Measurements from ENCODE around the gene CDC42SE2. TPM values are rescaled to one million over a fixed set of nuclear protein-coding genes. Genes with fewer than 3 reads are reported as not detected.

CDC42SE2 gene
- total RNA-seq, 2 donors from 2014 or later: 51.0 to 63.5 TPM

DNA sequence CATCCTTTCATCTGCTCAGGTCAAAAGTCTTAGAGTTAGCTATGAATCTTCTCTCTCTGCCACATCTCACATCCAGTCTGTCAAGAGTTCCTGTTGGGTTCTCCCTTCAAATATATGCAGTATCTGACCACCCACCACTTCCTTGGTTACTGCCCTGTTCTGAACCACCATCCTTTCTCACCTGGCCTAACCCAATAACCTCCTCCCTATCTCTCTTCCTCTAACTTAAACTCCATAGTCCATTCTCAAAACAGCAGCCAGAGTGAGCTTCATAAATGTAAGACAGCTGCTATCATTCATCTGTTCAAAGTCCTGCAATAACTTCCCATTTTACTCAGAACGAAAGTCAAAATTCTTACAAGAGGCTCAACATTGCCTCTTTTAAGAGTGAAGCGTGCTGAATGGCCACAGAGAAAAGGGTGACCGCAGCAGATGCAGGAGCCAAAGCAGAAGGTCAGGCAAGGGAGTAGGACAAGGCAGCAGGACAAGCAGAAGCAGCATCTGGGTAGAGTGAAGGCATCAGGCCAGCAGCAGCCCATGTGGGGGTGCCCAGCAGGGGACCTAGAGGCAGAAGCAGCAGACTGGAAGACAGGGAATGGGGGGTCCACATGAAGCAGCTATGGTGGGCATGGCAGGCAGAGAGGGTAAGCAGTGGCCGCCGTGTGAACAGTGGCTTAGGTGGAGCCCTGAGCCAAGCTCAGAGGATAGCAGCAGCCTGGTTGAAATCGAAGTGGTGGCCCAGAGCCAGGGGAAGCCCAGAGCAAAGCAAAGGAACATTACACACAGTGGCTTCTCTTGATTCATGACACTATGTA, 39.3 kb upstream of the CDC42SE2 start:
- WGBS: 75% methylated on average over 6 of the region's 6 CpGs

DNA sequence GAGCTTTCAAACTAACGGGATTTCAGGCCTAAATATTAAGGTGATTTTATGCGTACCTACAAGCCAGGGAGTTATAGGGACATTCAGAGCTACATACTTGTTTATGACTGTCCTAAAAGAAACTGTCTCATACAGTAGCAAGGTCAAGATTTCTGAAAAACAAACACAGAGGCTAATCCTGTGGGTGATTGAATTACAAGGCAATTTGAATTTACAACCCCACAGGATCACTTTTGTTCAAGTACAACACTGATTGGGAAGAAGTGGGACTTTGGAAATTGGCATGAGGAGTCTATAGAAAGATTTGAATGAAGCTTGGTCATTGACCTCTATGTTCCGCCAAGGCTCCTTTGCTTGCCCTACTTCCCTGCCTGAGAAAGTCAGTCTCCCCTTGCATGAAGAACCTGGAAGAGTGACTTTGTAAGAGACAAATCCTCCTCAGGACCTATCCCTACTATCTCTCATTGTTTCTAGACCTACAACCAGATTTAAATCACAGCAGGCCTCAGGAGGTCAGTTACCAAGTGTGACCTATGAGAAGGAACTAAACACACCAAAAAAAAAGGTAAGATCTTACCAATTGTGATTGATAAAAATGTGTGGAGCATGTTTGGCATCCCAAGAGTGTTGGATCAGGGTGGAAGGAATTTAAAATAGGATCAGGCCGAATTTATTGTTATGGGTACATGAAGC, 38.4 kb upstream of the CDC42SE2 start:
- Histone ChIP-seq H3K4me1 (replicated peaks) (no peaks in the 10 kb centered on the region), H3K27ac (no peak overlapping the region), H3K27me3 (replicated peaks; ENCODE audit: insufficient read depth) (no peaks in the 10 kb centered on the region), H3K9me3 (no peaks in the 10 kb centered on the region), H3K4me3 (no peak overlapping the region), H3K36me3 (no peaks in the 10 kb centered on the region)
- no peak for DNase-seq (ENCODE audit: low spot score)
- WGBS: 75% methylated on average over 4 of the region's 4 CpGs
- intact Hi-C loops (cut with DNase I): no loop called here
- TF ChIP-seq POLR2AphosphoS5 (IDR thresholded peaks at IDR 0.05) (no peak), POLR2A (IDR thresholded peaks at IDR 0.05) (no peak)
- TF ChIP-seq, protein P1, sequence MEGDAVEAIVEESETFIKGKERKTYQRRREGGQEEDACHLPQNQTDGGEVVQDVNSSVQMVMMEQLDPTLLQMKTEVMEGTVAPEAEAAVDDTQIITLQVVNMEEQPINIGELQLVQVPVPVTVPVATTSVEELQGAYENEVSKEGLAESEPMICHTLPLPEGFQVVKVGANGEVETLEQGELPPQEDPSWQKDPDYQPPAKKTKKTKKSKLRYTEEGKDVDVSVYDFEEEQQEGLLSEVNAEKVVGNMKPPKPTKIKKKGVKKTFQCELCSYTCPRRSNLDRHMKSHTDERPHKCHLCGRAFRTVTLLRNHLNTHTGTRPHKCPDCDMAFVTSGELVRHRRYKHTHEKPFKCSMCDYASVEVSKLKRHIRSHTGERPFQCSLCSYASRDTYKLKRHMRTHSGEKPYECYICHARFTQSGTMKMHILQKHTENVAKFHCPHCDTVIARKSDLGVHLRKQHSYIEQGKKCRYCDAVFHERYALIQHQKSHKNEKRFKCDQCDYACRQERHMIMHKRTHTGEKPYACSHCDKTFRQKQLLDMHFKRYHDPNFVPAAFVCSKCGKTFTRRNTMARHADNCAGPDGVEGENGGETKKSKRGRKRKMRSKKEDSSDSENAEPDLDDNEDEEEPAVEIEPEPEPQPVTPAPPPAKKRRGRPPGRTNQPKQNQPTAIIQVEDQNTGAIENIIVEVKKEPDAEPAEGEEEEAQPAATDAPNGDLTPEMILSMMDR (IDR thresholded peaks at IDR 0.05): no peak

More for the DNA sequence above, 39.3 kb upstream of the CDC42SE2 start:
- H3K27ac ChIP-seq: no peak overlapping the region
- H3K9me3 ChIP-seq: no peaks in the 10 kb centered on the region
- no peak for TF ChIP-seq POLR2A (IDR thresholded peaks at IDR 0.05)
- TF ChIP-seq, protein P1 (IDR thresholded peaks at IDR 0.05): no peak
- no peak for TF ChIP-seq POLR2AphosphoS5 (IDR thresholded peaks at IDR 0.05)
- DNase-seq (ENCODE audit: low spot score): no peak
- intact Hi-C loops (cut with DNase I): no loop called here
- H3K4me1 ChIP-seq (replicated peaks): no peaks in the 10 kb centered on the region
- no peak overlapping the region for H3K4me3 ChIP-seq
- H3K36me3 ChIP-seq: no peaks in the 10 kb centered on the region
- H3K27me3 ChIP-seq (replicated peaks; ENCODE audit: insufficient read depth): no peaks in the 10 kb centered on the region

DNA sequence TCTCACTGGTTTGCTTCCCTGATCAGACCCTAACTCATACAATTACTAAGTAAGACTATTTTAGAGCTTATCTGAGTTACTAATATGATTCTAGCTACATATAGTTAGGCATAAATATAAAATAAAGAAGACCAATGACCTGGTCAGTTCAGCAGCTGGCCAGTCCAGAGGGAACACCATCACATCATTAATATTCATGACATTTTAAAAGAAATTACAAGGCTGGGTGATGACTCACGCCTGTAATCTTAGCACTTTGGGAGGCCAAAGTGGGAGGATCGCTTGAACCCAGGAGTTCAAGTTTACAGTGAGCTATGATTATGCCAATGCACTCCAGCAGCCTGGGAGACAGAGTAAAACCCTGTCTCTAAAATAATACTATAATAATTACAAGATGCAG, 37.0 kb upstream of the CDC42SE2 start:
- Histone ChIP-seq H3K27me3 (replicated peaks; ENCODE audit: insufficient read depth) (no peaks in the 10 kb centered on the region), H3K36me3 (no peaks in the 10 kb centered on the region), H3K27ac (no peak overlapping the region), H3K9me3 (no peaks in the 10 kb centered on the region), H3K4me3 (no peak overlapping the region), H3K4me1 (replicated peaks) (no peaks in the 10 kb centered on the region)
- 85% methylated on average over 2 of the region's 2 CpGs for WGBS
- DNase-seq (ENCODE audit: low spot score): no peak
- intact Hi-C loops (cut with DNase I): no loop called here
- TF ChIP-seq POLR2A (IDR thresholded peaks at IDR 0.05): no peak
- no peak for TF ChIP-seq POLR2AphosphoS5 (IDR thresholded peaks at IDR 0.05)
- TF ChIP-seq, protein P1 (IDR thresholded peaks at IDR 0.05): no peak

DNA sequence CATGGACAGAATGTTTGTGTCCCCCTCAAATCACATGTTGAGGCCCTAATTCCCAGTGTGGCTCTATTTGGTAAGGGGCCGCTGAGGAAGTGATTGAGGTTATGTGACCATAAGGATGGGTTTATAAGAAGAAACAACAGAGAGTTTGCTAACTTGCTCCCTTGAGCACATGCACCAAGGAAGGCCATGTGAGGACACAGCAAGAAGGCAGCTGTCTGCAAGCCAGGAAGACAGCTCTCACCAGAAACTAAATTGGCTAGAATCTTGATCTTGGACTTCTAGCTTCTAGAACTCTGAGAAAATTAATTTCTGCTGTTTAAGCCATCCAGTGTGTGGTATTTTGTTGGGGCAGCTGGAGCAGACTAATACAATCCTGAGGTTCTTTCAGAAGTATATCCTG, 35.2 kb upstream of the CDC42SE2 start:
- Histone ChIP-seq H3K4me3 (no peak overlapping the region), H3K36me3 (no peaks in the 10 kb centered on the region), H3K9me3 (no peaks in the 10 kb centered on the region), H3K27ac (no peak overlapping the region), H3K4me1 (replicated peaks) (no peaks in the 10 kb centered on the region), H3K27me3 (replicated peaks; ENCODE audit: insufficient read depth) (no peaks in the 10 kb centered on the region)
- DNase-seq (ENCODE audit: low spot score): no peak
- 93% methylated on average over 1 of the region's 1 CpG for WGBS
- TF ChIP-seq POLR2AphosphoS5 (IDR thresholded peaks at IDR 0.05) (no peak), POLR2A (IDR thresholded peaks at IDR 0.05) (no peak)
- TF ChIP-seq, protein P1 (IDR thresholded peaks at IDR 0.05): no peak
- intact Hi-C loops (cut with DNase I): no loop called here
